ENCODE data around the gene LAPTM5. TPM values are rescaled to one million over a fixed set of nuclear protein-coding genes. Genes with fewer than 3 reads are reported as not detected.

LAPTM5 gene
- total RNA-seq, 1 experiment from 2014 or later = 0.15 TPM

DNA sequence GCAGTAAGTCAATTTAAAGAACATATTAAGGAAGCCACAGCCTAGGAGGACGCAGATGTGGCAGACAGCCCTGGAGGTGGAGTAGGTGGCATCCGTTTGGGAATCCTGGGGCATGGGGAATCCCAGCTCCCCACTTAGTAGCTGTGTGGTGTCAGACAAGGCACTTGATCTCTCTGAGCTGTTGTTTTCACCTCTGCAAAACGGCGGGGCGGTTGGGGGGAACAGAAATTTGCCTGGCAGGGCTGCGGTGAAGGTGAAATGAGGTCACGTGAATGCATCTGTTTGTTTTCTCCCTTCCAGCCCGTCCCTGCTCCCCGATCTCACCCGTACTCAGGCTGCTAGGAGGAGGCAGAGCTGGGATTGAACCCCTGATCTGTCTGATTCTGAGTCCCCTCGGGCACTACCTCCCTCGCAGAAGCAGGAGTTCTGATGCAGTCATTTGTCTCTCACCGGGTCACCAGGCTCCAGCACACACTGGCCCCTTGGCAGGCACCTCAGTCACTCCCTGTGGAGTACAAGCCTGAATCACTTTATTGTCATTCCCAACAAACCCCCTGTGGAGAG, 2.2 kb upstream of the LAPTM5 start:
- no peaks in the 10 kb centered on the region for H3K9me3 ChIP-seq (ENCODE audit: control insufficient read depth, low read depth, low read length)
- no peak overlapping the region for H3K56ac ChIP-seq (ENCODE audit: insufficient read length, low read depth, low read length)
- Mint-ChIP-seq H3K4me1 (peaks cover 19 to 30% of the 10 kb centered on the region in 2 experiments), H3K36me3 (ENCODE audit: insufficient read depth in 1 of 3, low read depth in 3 of 3) (peaks cover 0 to 5% (median 0%) of the 10 kb centered on the region in 3 experiments; a peak in 1 of 7 replicates), H3K4me3 (no peak overlapping the region; a peak in 2 of 5 replicates), H3K27ac (no peak overlapping the region; a peak in 1 of 7 replicates), H3K27me3 (ENCODE audit: low read depth) (peaks cover 4% of the 10 kb centered on the region), H3K9me3 (peaks cover 0 to 4% of the 10 kb centered on the region in 2 experiments; a peak in 2 of 5 replicates)
- no peak overlapping the region for H2BK120ac ChIP-seq (ENCODE audit: low read depth, low read length, poor library complexity, severe bottlenecking)
- no peak overlapping the region for H2AK5ac ChIP-seq (ENCODE audit: insufficient read length, low read length)
- no peak overlapping the region for H3K4ac ChIP-seq (ENCODE audit: low read depth, low read length)
- H2BK15ac ChIP-seq (ENCODE audit: low read depth, low read length) = no peak overlapping the region
- no peaks in the 10 kb centered on the region for H3K79me1 ChIP-seq (ENCODE audit: insufficient read depth, low read depth, low read length, poor library complexity, severe bottlenecking)
- H3K27me3 ChIP-seq (ENCODE audit: insufficient read depth, low read length) = no peaks in the 10 kb centered on the region
- no peak overlapping the region for H3K9ac ChIP-seq (ENCODE audit: extremely low read depth, insufficient read length, low read length)
- H3K27ac ChIP-seq (ENCODE audit: insufficient read length, low read depth, low read length) = no peak overlapping the region
- no peak overlapping the region for H3T11ph ChIP-seq (ENCODE audit: low read length)
- no peak overlapping the region for H4K8ac ChIP-seq (replicated peaks; ENCODE audit: insufficient read length, low read depth, low read length)
- H2BK12ac ChIP-seq (ENCODE audit: insufficient read length, low read depth, low read length) = no peak overlapping the region
- H2BK5ac ChIP-seq (ENCODE audit: insufficient read length, low read length) = no peak overlapping the region
- no peak for TF ChIP-seq CTCF (conservative IDR thresholded peaks at IDR 0.05)
- H3K23me2 ChIP-seq (ENCODE audit: insufficient read length, low read depth, low read length, poor library complexity, severe bottlenecking) = no peaks in the 10 kb centered on the region
- H3K4me1 ChIP-seq (ENCODE audit: insufficient read depth, low read length) = no peaks in the 10 kb centered on the region
- H4K5ac ChIP-seq (ENCODE audit: insufficient read length, low read depth, low read length) = no peak overlapping the region
- DNase-seq = no peak
- no peaks in the 10 kb centered on the region for H3K79me2 ChIP-seq (ENCODE audit: insufficient read depth, low read length)
- H3K23ac ChIP-seq (ENCODE audit: insufficient read length, low read depth, low read length) = no peak overlapping the region
- no peak overlapping the region for H2AFZ ChIP-seq (ENCODE audit: low read length)
- no peaks in the 10 kb centered on the region for H4K20me1 ChIP-seq (ENCODE audit: control insufficient read depth, insufficient read depth, insufficient read length)
- WGBS (ENCODE audit: extremely low coverage, insufficient read length, low lambda C conversion rate) = no CpG with 5 or more reads among the region's 13 CpGs
- H3K14ac ChIP-seq (ENCODE audit: insufficient read depth, low read length) = no peak overlapping the region
- no peak overlapping the region for H3K18ac ChIP-seq (ENCODE audit: insufficient read length, low read depth, low read length)
- no peak overlapping the region for H2BK20ac ChIP-seq (ENCODE audit: low read depth, low read length, poor library complexity, severe bottlenecking)
- H4K91ac ChIP-seq (ENCODE audit: insufficient read length, low read depth, low read length) = no peak overlapping the region
- no peak overlapping the region for H3K4me2 ChIP-seq (ENCODE audit: insufficient read depth, insufficient read length, low read length)
